ENCODE measurements around the gene CDRT4.

CDRT4 gene

GRCh38 chr17:15431766-15432165 is 35.7 kb downstream of the CDRT4 start:
- DNase-seq (ENCODE audit: low read depth in 3 of 3): no peak

DNA sequence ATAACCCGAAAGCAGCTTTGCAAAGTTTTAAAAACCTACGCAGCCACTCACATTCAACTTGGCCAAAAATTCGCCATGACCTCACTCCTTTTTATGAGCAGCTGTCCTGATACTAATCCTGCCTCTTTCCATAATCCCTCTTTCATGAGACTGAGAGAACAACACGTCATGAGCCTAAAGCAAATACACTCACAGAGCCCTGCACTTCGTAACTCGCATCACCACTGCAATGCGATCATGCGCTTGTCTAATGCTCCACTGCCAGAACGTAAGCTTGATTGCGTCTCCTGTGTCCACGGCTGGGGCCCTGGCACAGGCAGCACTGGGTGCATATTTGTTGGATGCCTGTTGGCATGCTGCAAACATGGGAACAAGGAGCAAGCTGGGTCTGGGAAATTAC is 36.2 kb downstream of the CDRT4 start:
- DNase-seq (ENCODE audit: low read depth in 3 of 3): no peak

- DNase-seq (ENCODE audit: low read depth in 3 of 3): no peak
Measured at GRCh38 chr17:15424521-15424920, 42.9 kb downstream of the CDRT4 start.

GRCh38 chr17:15422392-15422965 is 44.9 kb downstream of the CDRT4 start:
- no peak for DNase-seq (ENCODE audit: low read depth in 3 of 3)

GRCh38 chr17:15418781-15419180 is 48.6 kb downstream of the CDRT4 start:
- DNase-seq (ENCODE audit: low read depth in 3 of 3): no peak

DNA sequence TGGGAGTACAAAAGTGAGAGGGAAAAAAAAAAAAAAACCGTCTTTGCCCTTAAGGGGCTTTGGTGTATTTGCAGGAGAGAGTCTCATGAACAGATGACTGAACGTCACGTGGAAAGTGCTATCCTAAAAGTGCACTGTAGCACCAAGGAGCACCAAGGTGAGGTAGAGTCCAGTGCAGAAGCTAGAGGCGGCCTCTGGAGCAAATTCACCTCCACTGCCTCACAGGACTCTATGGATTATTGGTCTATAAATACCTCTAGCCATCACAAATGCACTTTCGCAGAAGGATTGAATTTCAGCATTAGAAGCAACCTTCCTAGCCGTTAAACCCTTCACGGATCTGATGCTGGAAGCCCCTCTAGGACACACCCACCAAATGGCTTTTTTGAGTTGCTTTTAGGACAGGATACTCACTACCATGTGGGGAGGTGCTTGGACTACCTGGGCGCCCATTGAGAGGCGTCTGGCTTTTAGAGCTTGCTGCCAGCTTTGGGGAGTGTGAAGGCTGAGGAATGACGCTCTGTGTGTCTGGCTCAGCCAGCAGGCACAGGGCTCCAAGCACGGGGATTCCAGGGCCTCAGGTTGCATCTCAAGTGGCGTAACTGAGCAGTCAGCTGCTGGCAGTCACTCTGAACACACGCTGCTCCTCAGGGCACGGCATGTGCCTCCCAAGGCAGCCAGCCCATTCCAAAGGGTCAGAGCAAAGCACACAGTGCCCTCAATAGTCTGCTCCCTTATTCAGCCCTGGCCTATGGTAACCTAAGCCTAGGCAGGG is 52.7 kb downstream of the CDRT4 start:
- DNase-seq (ENCODE audit: low read depth in 3 of 3): no peak

- no peak for DNase-seq (ENCODE audit: low read depth in 3 of 3)
Measured at GRCh38 chr17:15413101-15413771, 54.2 kb downstream of the CDRT4 start.

GRCh38 chr17:15412606-15413005 is 54.8 kb downstream of the CDRT4 start:
- DNase-seq (ENCODE audit: low read depth in 3 of 3): no peak

DNA sequence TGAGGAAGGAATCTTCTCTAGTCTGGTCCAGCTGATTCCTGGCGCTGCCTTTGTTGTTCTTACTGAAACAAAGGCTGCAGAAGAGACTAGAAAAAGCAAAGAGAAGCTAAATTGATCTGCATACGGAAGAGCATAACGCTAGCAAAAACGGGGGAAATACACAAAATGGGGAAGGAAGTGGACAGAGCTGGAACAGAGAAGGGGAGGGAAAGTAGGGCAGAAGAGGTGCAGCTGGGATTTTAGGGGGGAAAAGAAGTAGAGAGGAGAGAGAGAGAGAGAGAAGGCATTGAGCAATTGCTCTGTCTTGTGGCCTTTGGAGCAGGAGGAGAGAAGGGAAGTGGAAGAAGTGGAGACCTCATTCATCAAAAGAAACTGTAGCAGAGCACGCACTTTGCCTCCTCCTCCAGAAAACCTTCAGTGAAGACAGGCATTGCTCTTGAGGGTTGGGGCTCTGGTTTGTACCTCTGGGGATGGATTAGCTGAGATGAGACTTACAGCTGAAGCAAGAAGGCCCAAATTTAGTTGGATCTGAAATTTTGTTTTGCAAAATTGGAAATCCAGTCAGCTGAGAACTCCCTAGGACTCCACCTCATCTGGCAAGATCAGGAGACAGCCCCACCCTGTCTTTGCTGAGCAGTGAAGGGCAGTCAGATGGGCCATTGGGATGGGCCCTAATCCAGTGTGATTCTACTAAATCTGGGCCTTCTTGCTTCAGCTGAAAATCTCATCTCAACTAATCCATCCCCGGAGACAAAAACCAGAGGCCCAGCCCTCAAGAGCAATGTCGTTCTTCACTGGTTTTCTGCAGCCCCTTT is 55.8 kb downstream of the CDRT4 start:
- no peak for DNase-seq (ENCODE audit: low read depth in 3 of 3)

GRCh38 chr17:15409721-15410250 is 57.6 kb downstream of the CDRT4 start:
- no peak for DNase-seq (ENCODE audit: low read depth in 3 of 3)

DNA sequence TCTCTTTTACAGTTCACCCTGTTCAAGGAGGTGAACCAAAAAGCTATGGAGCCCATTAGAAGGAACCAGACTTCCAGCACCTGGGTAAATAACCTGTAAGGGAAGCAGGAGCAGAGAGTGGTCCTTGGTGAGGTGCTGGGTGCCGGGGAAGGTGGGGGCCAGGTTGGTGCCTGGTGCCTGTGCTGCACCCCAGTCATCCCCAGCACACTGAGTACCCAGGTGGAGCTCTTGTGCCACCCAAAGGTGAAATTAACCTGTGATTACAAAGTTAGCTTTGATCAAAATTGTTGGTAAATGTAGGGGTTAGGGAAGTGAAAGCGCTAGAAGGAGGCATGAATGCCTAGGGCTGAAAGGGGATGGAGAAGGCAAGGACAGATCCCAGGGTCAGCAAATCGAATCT is 58.6 kb downstream of the CDRT4 start:
- DNase-seq (ENCODE audit: low read depth in 3 of 3): no peak

DNA sequence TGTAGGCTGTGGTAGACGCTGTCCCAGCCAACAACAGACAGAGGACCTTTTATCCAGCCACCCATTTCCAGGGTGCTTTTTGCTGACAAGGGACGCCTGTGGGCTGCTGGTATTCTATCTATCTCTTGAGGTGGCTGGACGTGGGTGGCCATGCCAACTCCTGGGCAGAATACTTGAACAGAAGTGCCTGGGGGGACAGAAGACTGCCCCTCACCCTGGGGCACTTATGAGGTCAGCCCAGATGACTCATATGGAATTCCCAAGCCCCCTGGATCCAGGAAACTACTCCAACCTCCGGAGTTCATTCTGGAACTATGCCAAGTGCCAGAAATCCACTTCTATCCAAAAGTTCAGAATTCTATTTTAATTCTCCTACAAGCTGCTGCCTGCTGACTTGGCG is 61.3 kb downstream of the CDRT4 start:
- DNase-seq (ENCODE audit: low read depth in 3 of 3): no peak

- no peak for DNase-seq (ENCODE audit: low read depth in 3 of 3)
Measured at GRCh38 chr17:15405058-15405415, 62.4 kb downstream of the CDRT4 start.

GRCh38 chr17:15404106-15405057 is 63.0 kb downstream of the CDRT4 start:
- no peak for DNase-seq (ENCODE audit: low read depth in 3 of 3)

- DNase-seq (ENCODE audit: low read depth in 3 of 3): no peak
Measured at GRCh38 chr17:15403276-15403939, 64.0 kb downstream of the CDRT4 start.

DNA sequence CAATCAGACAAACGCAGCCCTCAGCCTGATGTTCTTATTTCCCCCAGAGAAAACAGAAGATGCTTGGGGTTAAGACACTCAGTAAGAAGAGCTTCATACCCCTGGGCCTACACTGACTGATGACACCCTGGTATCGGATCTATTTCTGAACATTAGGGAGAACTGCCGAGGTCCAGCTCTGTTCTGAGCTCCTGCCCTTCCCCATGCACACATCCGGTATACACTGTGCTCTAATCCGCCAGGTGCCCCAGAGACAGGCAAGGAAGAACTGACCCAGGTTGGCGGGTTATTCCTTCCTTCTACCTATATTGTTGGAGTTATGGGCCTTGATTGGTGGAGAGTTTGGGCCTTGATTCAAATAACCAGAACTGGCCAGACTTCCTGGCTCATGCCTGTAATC is 68.0 kb downstream of the CDRT4 start:
- no peak for DNase-seq (ENCODE audit: low read depth in 3 of 3)

DNA sequence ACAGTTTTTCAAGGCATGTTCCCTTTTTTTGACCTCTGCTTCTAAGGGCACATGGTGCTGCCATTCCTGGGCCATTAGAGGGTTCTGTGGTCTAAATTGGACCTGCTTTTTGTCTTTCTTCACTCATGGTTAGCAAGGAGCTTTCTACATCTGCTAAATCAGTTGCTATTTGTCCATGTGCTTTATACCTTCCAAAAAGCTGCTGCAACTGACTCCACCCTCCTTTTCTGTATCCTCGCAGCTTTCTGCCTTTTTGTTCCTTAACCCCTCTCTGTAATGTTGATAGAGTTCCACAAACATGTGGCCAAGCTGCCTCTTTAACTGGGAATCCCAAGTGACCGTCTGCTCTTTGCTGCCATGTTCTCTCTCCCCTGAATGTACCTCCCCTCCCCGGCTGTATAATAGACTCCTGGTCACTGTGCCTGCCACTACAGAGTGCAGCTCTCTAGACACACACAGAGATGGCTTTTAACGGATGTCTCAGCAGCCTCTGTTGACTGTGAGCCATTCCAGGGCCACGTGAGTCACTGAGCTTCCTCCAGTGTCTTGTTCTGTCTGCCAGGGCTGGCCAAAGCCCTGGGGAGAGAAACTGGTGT is 68.6 kb downstream of the CDRT4 start:
- DNase-seq (ENCODE audit: low read depth in 3 of 3): no peak

GRCh38 chr17:15398291-15398690 is 69.1 kb downstream of the CDRT4 start:
- DNase-seq (ENCODE audit: low read depth in 3 of 3): no peak

- no peak for DNase-seq (ENCODE audit: low read depth in 3 of 3)
Measured at GRCh38 chr17:15397620-15398019, 69.8 kb downstream of the CDRT4 start.

- DNase-seq (ENCODE audit: low read depth in 3 of 3): no peak
Measured at GRCh38 chr17:15395091-15395490, 72.3 kb downstream of the CDRT4 start.
